ENCODE results near the gene APOM.

APOM gene

GRCh38 chr6:31702819-31703716 is 47.4 kb downstream of the APOM start, which contains the start of gene ABHD16A:
Gene ABHD16A, minus strand, starts transcription at chr6:31703324. Its CDS starts 43 bp downstream, at chr6:31703281.
- under 1% methylated on average over 49 of the region's 54 CpGs for WGBS (ENCODE audit: insufficient coverage)
- CTCF ChIA-PET = interaction anchor here (0.9 to 7.3 kb wide), 12 partner anchors 9 to 161 kb away, joined by 3 to 51 read pairs (median 4); partner anchors contain the start of gene LY6G5C

DNA sequence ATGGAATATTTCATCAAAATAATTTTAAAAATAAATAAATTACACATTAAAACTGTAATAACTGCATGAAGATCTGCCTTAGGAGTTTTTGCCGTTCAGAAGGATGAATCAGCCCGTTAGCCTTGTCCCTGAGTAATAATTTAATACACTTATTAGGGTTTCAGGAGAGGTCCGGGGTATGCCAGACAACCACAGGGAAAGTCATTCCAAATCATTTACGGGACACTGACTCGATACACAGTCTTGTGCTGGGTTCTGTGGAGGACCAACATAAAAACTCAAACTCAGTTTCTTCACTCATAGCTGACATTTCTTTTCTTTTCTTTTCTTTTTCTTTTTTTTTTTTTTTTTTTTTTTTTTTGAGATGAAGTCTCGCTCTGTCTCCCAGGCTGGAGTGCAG is 50.2 kb downstream of the APOM start:
- WGBS (ENCODE audit: insufficient coverage) = 97% methylated on average over 6 of the region's 6 CpGs
- ChIA-PET POLR2A (interaction anchor here (0.5 kb wide), 1 partner anchor 40 kb away, joined by 3 read pairs; the partner anchor contains the start of gene CSNK2B), CTCF (no interaction called here)

More at GRCh38 chr6:31702819-31703716, 47.4 kb downstream of the APOM start, which contains the start of gene ABHD16A:
- peak; percentile 99 for DNase-seq
- Histone ChIP-seq H3K4me3 (ENCODE audit: control insufficient read depth in 1 of 7, extremely low read depth in 1 of 7, insufficient read depth in 4 of 7, low read depth in 2 of 7, low read length in 6 of 7) (peak within 1 kb of the TSS; percentile 85 to 99 (median 96)), H3K9me3 (ENCODE audit: control extremely low read depth in 1 of 5, control insufficient read depth in 4 of 5, insufficient read depth in 2 of 5, low read depth in 1 of 5, low read length in 4 of 5) (no peaks in the 10 kb centered on the region), H3K27me3 (replicated peaks in 2 of 5; ENCODE audit: control insufficient read depth in 4 of 5, insufficient read depth in 5 of 5, low read length in 4 of 5) (no peaks in the 10 kb centered on the region), H3K36me3 (ENCODE audit: control insufficient read depth in 4 of 4, insufficient read depth in 4 of 4, low read length in 3 of 4) (peaks cover 0 to 17% (median 4%) of the 10 kb centered on the region in 4 experiments), H3K27ac (ENCODE audit: insufficient read depth in 1 of 2, low read depth in 1 of 2, low read length in 2 of 2, poor library complexity in 1 of 2, severe bottlenecking in 2 of 2) (peak within 1 kb of the TSS; percentile 98 to 99), H3K4me1 (ENCODE audit: control extremely low read depth in 1 of 4, control insufficient read depth in 4 of 4, insufficient read depth in 4 of 4, low read length in 3 of 4) (peaks cover 0 to 25% (median 15%) of the 10 kb centered on the region in 4 experiments)
- POLR2A ChIA-PET = interaction anchor here (0.6 to 1.8 kb wide), 9 partner anchors 8 to 127 kb away, joined by 3 to 9 read pairs (median 3); partner anchors contain the start of gene VARS1

GRCh38 chr6:31706599-31706998 is 50.9 kb downstream of the APOM start, which contains the start of gene LY6G6F:
Gene LY6G6F, plus strand, starts transcription at chr6:31706866. Its CDS starts 41 bp downstream, at chr6:31706907.
- CTCF ChIA-PET = interaction anchor here (1.0 kb wide), 1 partner anchor 18 kb away, joined by 5 read pairs; no protein-coding TSS in a partner anchor
- POLR2A ChIA-PET = interaction anchor here (0.5 kb wide), 1 partner anchor 41 kb away, joined by 3 read pairs; the partner anchor contains the start of gene CSNK2B
- peaks cover 3 to 34% (median 27%) of the 10 kb centered on the region in 4 experiments for H3K4me1 ChIP-seq (ENCODE audit: control extremely low read depth in 1 of 4, control insufficient read depth in 4 of 4, insufficient read depth in 4 of 4, low read length in 3 of 4)

More for the DNA sequence above, 50.2 kb downstream of the APOM start:
- Histone ChIP-seq H3K4me1 (ENCODE audit: control extremely low read depth in 1 of 4, control insufficient read depth in 4 of 4, insufficient read depth in 4 of 4, low read length in 3 of 4) (peaks cover 2 to 34% (median 23%) of the 10 kb centered on the region in 4 experiments), H3K9me3 (ENCODE audit: control extremely low read depth in 1 of 5, control insufficient read depth in 4 of 5, insufficient read depth in 2 of 5, low read depth in 1 of 5, low read length in 4 of 5) (no peaks in the 10 kb centered on the region), H3K27me3 (replicated peaks in 2 of 5; ENCODE audit: control insufficient read depth in 4 of 5, insufficient read depth in 5 of 5, low read length in 4 of 5) (no peaks in the 10 kb centered on the region), H3K4me3 (ENCODE audit: control insufficient read depth in 1 of 7, extremely low read depth in 1 of 7, insufficient read depth in 4 of 7, low read depth in 2 of 7, low read length in 6 of 7) (no peak overlapping the region), H3K36me3 (ENCODE audit: control insufficient read depth in 4 of 4, insufficient read depth in 4 of 4, low read length in 3 of 4) (peaks cover 0 to 2% (median under 1%) of the 10 kb centered on the region in 4 experiments), H3K27ac (ENCODE audit: insufficient read depth in 1 of 2, low read depth in 1 of 2, low read length in 2 of 2, poor library complexity in 1 of 2, severe bottlenecking in 2 of 2) (no peak overlapping the region)
- no peak for DNase-seq

DNA sequence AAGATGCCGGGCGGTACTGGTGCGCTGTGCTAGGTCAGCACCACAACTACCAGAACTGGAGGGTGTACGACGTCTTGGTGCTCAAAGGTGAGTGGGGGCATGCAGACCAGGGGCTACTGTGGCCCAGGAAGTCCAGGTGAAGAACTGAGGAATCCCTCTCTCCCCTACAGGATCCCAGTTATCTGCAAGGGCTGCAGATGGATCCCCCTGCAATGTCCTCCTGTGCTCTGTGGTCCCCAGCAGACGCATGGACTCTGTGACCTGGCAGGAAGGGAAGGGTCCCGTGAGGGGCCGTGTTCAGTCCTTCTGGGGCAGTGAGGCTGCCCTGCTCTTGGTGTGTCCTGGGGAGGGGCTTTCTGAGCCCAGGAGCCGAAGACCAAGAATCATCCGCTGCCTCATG is 52.0 kb downstream of the APOM start:
- CTCF ChIA-PET = interaction anchor here (1.4 kb wide), 1 partner anchor 21 kb away, joined by 3 read pairs; no protein-coding TSS in a partner anchor
- Histone ChIP-seq H3K27ac (ENCODE audit: insufficient read depth in 1 of 2, low read depth in 1 of 2, low read length in 2 of 2, poor library complexity in 1 of 2, severe bottlenecking in 2 of 2) (no peak overlapping the region), H3K4me1 (ENCODE audit: control extremely low read depth in 1 of 4, control insufficient read depth in 4 of 4, insufficient read depth in 4 of 4, low read length in 3 of 4) (peaks cover 3 to 36% (median 29%) of the 10 kb centered on the region in 4 experiments), H3K27me3 (replicated peaks in 2 of 5; ENCODE audit: control insufficient read depth in 4 of 5, insufficient read depth in 5 of 5, low read length in 4 of 5) (no peaks in the 10 kb centered on the region), H3K4me3 (ENCODE audit: control insufficient read depth in 1 of 7, extremely low read depth in 1 of 7, insufficient read depth in 4 of 7, low read depth in 2 of 7, low read length in 6 of 7) (no peak overlapping the region), H3K9me3 (ENCODE audit: control extremely low read depth in 1 of 5, control insufficient read depth in 4 of 5, insufficient read depth in 2 of 5, low read depth in 1 of 5, low read length in 4 of 5) (no peaks in the 10 kb centered on the region), H3K36me3 (ENCODE audit: control insufficient read depth in 4 of 4, insufficient read depth in 4 of 4, low read length in 3 of 4) (no peaks in the 10 kb centered on the region)
- no peak for DNase-seq
- POLR2A ChIA-PET = no interaction called here
- 93% methylated on average over 10 of the region's 10 CpGs for WGBS (ENCODE audit: insufficient coverage)

More at GRCh38 chr6:31706599-31706998, 50.9 kb downstream of the APOM start, which contains the start of gene LY6G6F:
- no peak for DNase-seq
- no peak within 1 kb of the TSS for H3K4me3 ChIP-seq (ENCODE audit: control insufficient read depth in 1 of 7, extremely low read depth in 1 of 7, insufficient read depth in 4 of 7, low read depth in 2 of 7, low read length in 6 of 7)
- H3K27me3 ChIP-seq (replicated peaks in 2 of 5; ENCODE audit: control insufficient read depth in 4 of 5, insufficient read depth in 5 of 5, low read length in 4 of 5) = no peaks in the 10 kb centered on the region
- no peaks in the 10 kb centered on the region for H3K9me3 ChIP-seq (ENCODE audit: control extremely low read depth in 1 of 5, control insufficient read depth in 4 of 5, insufficient read depth in 2 of 5, low read depth in 1 of 5, low read length in 4 of 5)
- no peak within 1 kb of the TSS for H3K27ac ChIP-seq (ENCODE audit: insufficient read depth in 1 of 2, low read depth in 1 of 2, low read length in 2 of 2, poor library complexity in 1 of 2, severe bottlenecking in 2 of 2)
- WGBS (ENCODE audit: insufficient coverage) = 92% methylated on average over 3 of the region's 3 CpGs
- H3K36me3 ChIP-seq (ENCODE audit: control insufficient read depth in 4 of 4, insufficient read depth in 4 of 4, low read length in 3 of 4) = no peaks in the 10 kb centered on the region

Data from common myeloid progenitor, CD34-positive (primary cell).